ENCODE results near the gene LIMK1.

LIMK1 gene

GRCh38 chr7:74049997-74050798 is 33.4 kb upstream of the LIMK1 start:
- no peak for DNase-seq (ENCODE audit: low read depth)
- no peak for TF ChIP-seq CTCF (IDR thresholded peaks at IDR 0.05; ENCODE audit: insufficient read depth, low read depth, low read length, missing control alignments)
- H3K4me3 ChIP-seq (ENCODE audit: low read depth, low read length) = no peak overlapping the region

GRCh38 chr7:74051193-74051592 is 32.4 kb upstream of the LIMK1 start:
- no peak for DNase-seq (ENCODE audit: low read depth)
- no peak overlapping the region for H3K4me3 ChIP-seq (ENCODE audit: low read depth, low read length)
- TF ChIP-seq CTCF (IDR thresholded peaks at IDR 0.05; ENCODE audit: insufficient read depth, low read depth, low read length, missing control alignments) = no peak

GRCh38 chr7:74051629-74052410 is 31.8 kb upstream of the LIMK1 start:
- no peak overlapping the region for H3K4me3 ChIP-seq (ENCODE audit: low read depth, low read length)
- peak; percentile 13 for TF ChIP-seq CTCF (IDR thresholded peaks at IDR 0.05; ENCODE audit: insufficient read depth, low read depth, low read length, missing control alignments)
- DNase-seq (ENCODE audit: low read depth) = peak; percentile 51

- no peak overlapping the region for H3K4me3 ChIP-seq (ENCODE audit: low read depth, low read length)
- no peak for DNase-seq (ENCODE audit: low read depth)
- TF ChIP-seq CTCF (IDR thresholded peaks at IDR 0.05; ENCODE audit: insufficient read depth, low read depth, low read length, missing control alignments) = no peak
Observed at GRCh38 chr7:74052628-74053027, 31.0 kb upstream of the LIMK1 start.

GRCh38 chr7:74053589-74054186 is 29.9 kb upstream of the LIMK1 start:
- no peak for TF ChIP-seq CTCF (IDR thresholded peaks at IDR 0.05; ENCODE audit: insufficient read depth, low read depth, low read length, missing control alignments)
- no peak for DNase-seq (ENCODE audit: low read depth)
- no peak overlapping the region for H3K4me3 ChIP-seq (ENCODE audit: low read depth, low read length)

- H3K4me3 ChIP-seq (ENCODE audit: low read depth, low read length) = no peak overlapping the region
- no peak for TF ChIP-seq CTCF (IDR thresholded peaks at IDR 0.05; ENCODE audit: insufficient read depth, low read depth, low read length, missing control alignments)
- no peak for DNase-seq (ENCODE audit: low read depth)
Observed at GRCh38 chr7:74056096-74056915, 27.3 kb upstream of the LIMK1 start.
